Measurements from ENCODE around the gene MAP4K4. TPM values are rescaled to one million over a fixed set of nuclear protein-coding genes. Genes with fewer than 3 reads are reported as not detected.

MAP4K4 gene
- total and polyA plus RNA-seq, 2 of the 4 experiments (the other 2 are of a cell fraction): 89.4 to 124 TPM

DNA sequence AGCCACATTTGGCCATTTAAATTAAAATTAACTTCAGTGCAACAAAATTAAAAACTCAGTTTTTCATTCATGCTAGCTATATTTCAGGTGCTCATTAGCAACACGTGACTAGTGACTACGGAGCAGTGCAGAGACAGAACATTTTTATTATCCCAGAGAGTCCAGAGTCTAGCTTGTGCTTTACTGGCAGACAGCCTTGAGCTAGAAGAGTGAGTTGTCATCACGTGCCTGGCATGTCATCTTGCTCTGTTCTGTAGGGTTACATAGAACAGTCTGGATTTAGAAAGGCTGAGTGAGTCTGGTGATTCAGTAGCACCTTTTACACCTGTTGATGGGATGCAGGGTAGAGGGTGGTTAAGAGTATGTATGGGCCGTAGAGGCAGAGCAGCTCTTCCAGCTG, 157.4 kb downstream of the MAP4K4 start:
- Histone ChIP-seq H3K4me2 (ENCODE audit: low read depth, low read length) (no peak overlapping the region), H3K56ac (ENCODE audit: extremely low read depth, insufficient read depth, low read length) (no peak overlapping the region), H4K5ac (ENCODE audit: low read depth, low read length) (no peak overlapping the region), H3K4ac (ENCODE audit: low read depth, low read length) (no peak overlapping the region), H2BK120ac (ENCODE audit: low read depth, low read length) (no peak overlapping the region), H3K79me1 (ENCODE audit: low read depth in 1 of 2, low read length in 2 of 2) (peaks cover 52 to 69% of the 10 kb centered on the region in 2 experiments), H2AFZ (replicated peaks; ENCODE audit: low read length, poor library complexity) (no peak overlapping the region), H4K8ac (ENCODE audit: low read depth in 2 of 2, low read length in 2 of 2) (no peak overlapping the region), H4K91ac (ENCODE audit: insufficient read depth, low read depth, low read length) (no peak overlapping the region), H3K4me1 (ENCODE audit: control insufficient read depth, insufficient read depth, low read length) (peaks cover 5% of the 10 kb centered on the region), H2BK20ac (ENCODE audit: low read depth, low read length) (no peak overlapping the region), H4K20me1 (ENCODE audit: insufficient read depth, low read length) (peaks cover 15% of the 10 kb centered on the region; the same call in 1 of the 2 replicates), H2AK5ac (ENCODE audit: low read depth, low read length) (no peak overlapping the region), H2BK5ac (ENCODE audit: low read depth, low read length, poor library complexity, severe bottlenecking) (no peak overlapping the region), H3K27me3 (ENCODE audit: control insufficient read depth, insufficient read depth, low read length) (no peaks in the 10 kb centered on the region), H3K14ac (replicated peaks; ENCODE audit: low read depth, low read length) (no peak overlapping the region), H3K9me3 (ENCODE audit: control insufficient read depth, insufficient read depth, low read length) (no peaks in the 10 kb centered on the region), H3K18ac (ENCODE audit: low read depth, low read length) (no peak overlapping the region), H3K27ac (ENCODE audit: insufficient read depth, low read length) (no peak overlapping the region), H2AK9ac (replicated peaks; ENCODE audit: low read depth, low read length, poor library complexity) (no peak overlapping the region), H3K36me3 (ENCODE audit: control insufficient read depth, insufficient read depth, low read length) (peaks cover 20% of the 10 kb centered on the region), H3K23ac (ENCODE audit: low read depth, low read length) (0 out of 2 replicates have a peak overlapping the region, but pooled peaks have one; percentile 2), H3K9ac (ENCODE audit: low read depth, low read length) (no peak overlapping the region), H3K9me1 (ENCODE audit: insufficient read depth, low read length) (peaks cover 13% of the 10 kb centered on the region), H2BK15ac (ENCODE audit: low read depth, low read length) (no peak overlapping the region), H3K4me3 (ENCODE audit: insufficient read depth, low read depth, low read length) (no peak overlapping the region)
- 94% methylated on average over 2 of the region's 4 CpGs; no CpG with 5 or more reads in 1 of the 2 experiments for WGBS, 2 experiments (ENCODE audit: extremely low coverage in 2 of 2, insufficient read length in 1 of 2)
- DNase-seq (no peak), ATAC-seq (ENCODE audit: low read depth) (no peak)
- ChIA-PET CTCF (no interaction called here), POLR2A (ENCODE audit: unreplicated experiment) (interaction anchor here (0.5 kb wide), 1 partner anchor 14 kb away, joined by 5 read pairs; no protein-coding TSS in a partner anchor)
- BruUV-seq (replicated peaks): no TSS peak
- dilution Hi-C loops (cut with HindIII; ENCODE audit: low sequenced_read_pairs, unreplicated experiment): no loop called here
- no peak for TF ChIP-seq MAFK (IDR thresholded peaks at IDR 0.05; ENCODE audit: low read depth, low read length)
- no peak for TF ChIP-seq BHLHE40 (IDR thresholded peaks at IDR 0.05; ENCODE audit: low read depth, low read length)
- no peak for TF ChIP-seq ELK1 (IDR thresholded peaks at IDR 0.05; ENCODE audit: borderline replicate concordance, low read depth, low read length)
- no peak for TF ChIP-seq POLR2A (IDR thresholded peaks at IDR 0.05; ENCODE audit: low read depth, low read length)
- no peak for TF ChIP-seq USF2 (IDR thresholded peaks at IDR 0.05; ENCODE audit: low read depth, low read length)
- no peak for TF ChIP-seq CEBPB (IDR thresholded peaks at IDR 0.05; ENCODE audit: low read depth, low read length)
- no peak for TF ChIP-seq MAZ (IDR thresholded peaks at IDR 0.05; ENCODE audit: borderline replicate concordance, low read depth, low read length)
- TF ChIP-seq NFE2L2 (IDR thresholded peaks at IDR 0.05; ENCODE audit: low read depth, low read length): no peak
- no peak for TF ChIP-seq FOS (IDR thresholded peaks at IDR 0.05; ENCODE audit: low read depth, low read length)
- no peak for TF ChIP-seq CHD1 (IDR thresholded peaks at IDR 0.05; ENCODE audit: low read depth, low read length)
- no peak for TF ChIP-seq RAD21 (IDR thresholded peaks at IDR 0.05; ENCODE audit: low read length)
- in situ Hi-C loops (cut with MboI; ENCODE audit: low sequenced_read_pairs): no loop called here
- intact Hi-C loops (cut with micrococcal nuclease): no loop called here
